Measurements from ENCODE around the gene CBLB. TPM values are rescaled to one million over a fixed set of nuclear protein-coding genes. Genes with fewer than 3 reads are reported as not detected.
A peak's percentile ranks its signal among the peaks of the same experiment; 100 is the strongest.

The CBLB gene
- total and polyA plus RNA-seq, 4 donors = 3.1 to 22.8 (median 9.8) TPM

- no peak for TF ChIP-seq MAX (IDR thresholded peaks at IDR 0.05)
Measured at GRCh38 chr3:105845488-105845887, 23.3 kb downstream of the CBLB start (continued).

- Histone ChIP-seq H3K4me1 (ENCODE audit: control insufficient read depth in 4 of 4, insufficient read depth in 4 of 4, low read length in 3 of 4) (peaks cover 4 to 20% (median 7%) of the 10 kb centered on the region in 4 donors), H3K9ac (ENCODE audit: low read depth in 1 of 2, low read length in 2 of 2) (no peak overlapping the region), H3K4me3 (ENCODE audit: low read depth in 1 of 3, low read length in 3 of 3) (no peak overlapping the region), H3K9me3 (ENCODE audit: control insufficient read depth in 4 of 4, low read length in 3 of 4) (no peaks in the 10 kb centered on the region), H3K27me3 (ENCODE audit: control insufficient read depth in 4 of 4, insufficient read depth in 4 of 4, low read length in 3 of 4) (no peaks in the 10 kb centered on the region), H3K27ac (ENCODE audit: low read depth in 1 of 2, low read length in 2 of 2) (no peak overlapping the region), H3K36me3 (ENCODE audit: control insufficient read depth in 4 of 4, insufficient read depth in 3 of 4, low read depth in 1 of 4, low read length in 3 of 4) (no peaks in the 10 kb centered on the region)
- DNase-seq (ENCODE audit: low spot score) = no peak
- TF ChIP-seq CTCF (IDR thresholded peaks at IDR 0.05; ENCODE audit: low read depth, low read length, missing input control) = no peak
- no peak for TF ChIP-seq TAF1 (conservative IDR thresholded peaks at IDR 0.05)
- no peak for TF ChIP-seq EGR1 (IDR thresholded peaks at IDR 0.05; ENCODE audit: low read depth in 2 of 2)
- no peak for TF ChIP-seq ATF3 (IDR thresholded peaks at IDR 0.05)
- no peak for TF ChIP-seq REST (IDR thresholded peaks at IDR 0.05)
Measured at GRCh38 chr3:105844704-105845103, 24.1 kb downstream of the CBLB start.

GRCh38 chr3:105843994-105844393 lies 24.8 kb downstream of the CBLB start:
- TF ChIP-seq RXRA (IDR thresholded peaks at IDR 0.05) = peak in 1 of 2 donors; percentile 41
- TF ChIP-seq GABPA (IDR thresholded peaks at IDR 0.05 in 1 of 2, conservative IDR thresholded peaks at IDR 0.05 in 1 of 2) = no peak
- TF ChIP-seq EGR1 (IDR thresholded peaks at IDR 0.05; ENCODE audit: low read depth in 2 of 2) = no peak
- TF ChIP-seq NR2F2 (IDR thresholded peaks at IDR 0.05) = no peak
- TF ChIP-seq MAX (IDR thresholded peaks at IDR 0.05) = no peak
- peak in 1 of 2 donors; percentile 15 for TF ChIP-seq HNF4A (conservative IDR thresholded peaks at IDR 0.05)
- TF ChIP-seq REST (IDR thresholded peaks at IDR 0.05) = no peak
- TF ChIP-seq JUND (IDR thresholded peaks at IDR 0.05) = no peak
- TF ChIP-seq ATF3 (IDR thresholded peaks at IDR 0.05) = no peak
- TF ChIP-seq CTCF (IDR thresholded peaks at IDR 0.05; ENCODE audit: low read depth, low read length, missing input control) = no peak
- Histone ChIP-seq H3K4me3 (ENCODE audit: low read depth in 1 of 3, low read length in 3 of 3) (no peak overlapping the region), H3K9me3 (ENCODE audit: control insufficient read depth in 4 of 4, low read length in 3 of 4) (no peaks in the 10 kb centered on the region), H3K27ac (ENCODE audit: low read depth in 1 of 2, low read length in 2 of 2) (peak overlapping the region in 1 of 2 donors; percentile 41), H3K27me3 (ENCODE audit: control insufficient read depth in 4 of 4, insufficient read depth in 4 of 4, low read length in 3 of 4) (no peaks in the 10 kb centered on the region), H3K9ac (ENCODE audit: low read depth in 1 of 2, low read length in 2 of 2) (no peak overlapping the region), H3K36me3 (ENCODE audit: control insufficient read depth in 4 of 4, insufficient read depth in 3 of 4, low read depth in 1 of 4, low read length in 3 of 4) (no peaks in the 10 kb centered on the region), H3K4me1 (ENCODE audit: control insufficient read depth in 4 of 4, insufficient read depth in 4 of 4, low read length in 3 of 4) (peaks cover 4 to 20% (median 7%) of the 10 kb centered on the region in 4 donors)
- 68% methylated on average over 6 of the region's 6 CpGs for WGBS
- DNase-seq (ENCODE audit: low spot score) = no peak
